Choroid plexus epithelial cell (primary cell): ENCODE data around the gene LRRC28.
A peak's percentile ranks its signal among the peaks of the same experiment; 100 is the strongest.

Experiments
- DNase-seq: peaks from one replicate; pipeline ENCODE4 v3.0.0-alpha.2; 2010; ENCODE audit warnings: low read depth
- H3K4me3 ChIP-seq: 2 replicates; pipeline ENCODE4 v1.5.1; 2011; ENCODE audit warnings: low read depth, mild to moderate bottlenecking, control low read depth, low read length, moderate library complexity
- CTCF ChIP-seq: conservative IDR thresholded peaks from 2 replicates; pipeline ENCODE4 v1.5.1; 2011; ENCODE audit warnings: low read depth, mild to moderate bottlenecking, control low read depth, inconsistent platforms, low read length, moderate library complexity

LRRC28 gene

GRCh38 chr15:99438224-99438585, 186.9 kb downstream of the LRRC28 start:
- TF ChIP-seq CTCF, result no peak
- DNase-seq, result no peak
- peak overlapping the region; percentile 28 for H3K4me3 ChIP-seq

GRCh38 chr15:99438691-99439523, 187.6 kb downstream of the LRRC28 start:
- DNase-seq, result peak; percentile 70
- H3K4me3 ChIP-seq, result peak overlapping the region; percentile 28
- TF ChIP-seq CTCF, result no peak

GRCh38 chr15:99439524-99439835, 188.2 kb downstream of the LRRC28 start:
- H3K4me3 ChIP-seq, result no peak overlapping the region
- no peak for DNase-seq
- no peak for TF ChIP-seq CTCF

- no peak for TF ChIP-seq CTCF
- DNase-seq, result no peak
These were observed 188.7 kb downstream of the LRRC28 start for GRCh38 chr15:99440029-99440428.

More at GRCh38 chr15:99440029-99440428, 188.7 kb downstream of the LRRC28 start:
- no peak overlapping the region for H3K4me3 ChIP-seq
